GM10266 (cell line): ENCODE results near the gene BAG3.

ENCODE experiments used
- DNase-seq: peaks from one replicate; pipeline ENCODE4 v3.0.0; 2012; ENCODE audit errors: extremely low spot score
- TF ChIP-seq, protein P1 (sequence below): IDR thresholded peaks from 2 replicates; pipeline ENCODE4 v1.5.1; 2012; ENCODE audit warnings: mild to moderate bottlenecking, low read depth; ENCODE audit not compliant: control insufficient read depth, insufficient read depth; ENCODE audit errors: missing control alignments

BAG3 gene

DNA sequence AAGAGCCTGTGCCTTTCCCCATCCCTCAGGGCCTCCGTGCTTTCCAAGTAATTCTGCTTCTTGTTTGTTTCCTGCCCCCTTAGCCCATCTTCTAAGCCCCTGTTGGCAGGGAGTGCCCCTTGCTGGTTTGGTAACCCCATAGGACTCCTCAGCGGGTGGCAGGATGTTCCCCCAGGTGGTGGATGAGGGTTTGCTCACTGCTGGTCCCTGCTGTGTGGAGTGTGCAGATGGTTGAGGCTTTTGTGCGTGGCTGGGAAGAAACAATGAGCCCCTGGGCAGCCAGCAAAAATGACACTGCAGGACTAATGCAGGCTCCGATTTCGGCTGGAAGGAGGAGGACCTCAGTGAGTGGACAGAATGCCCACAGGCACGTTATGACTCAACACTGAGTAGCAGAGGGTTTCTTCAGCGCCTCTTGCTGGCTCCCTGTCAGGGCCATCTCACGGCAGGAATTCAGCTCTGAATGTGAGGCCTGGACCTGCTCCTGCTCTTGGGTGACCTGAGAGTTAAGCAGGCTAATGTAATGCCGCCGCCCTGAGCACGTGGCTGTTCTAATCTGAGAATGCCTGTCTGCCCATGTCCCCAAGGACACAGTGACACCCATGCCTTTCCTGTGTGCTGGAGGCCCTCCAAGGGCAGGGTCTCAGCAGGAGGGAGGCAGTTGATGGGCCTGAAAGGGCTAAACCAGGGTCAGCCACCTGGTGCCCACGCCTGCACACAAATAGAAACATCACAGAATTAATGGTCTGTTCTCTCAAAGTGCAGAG is 16.6 kb downstream of the BAG3 start:
- TF ChIP-seq, protein P1, sequence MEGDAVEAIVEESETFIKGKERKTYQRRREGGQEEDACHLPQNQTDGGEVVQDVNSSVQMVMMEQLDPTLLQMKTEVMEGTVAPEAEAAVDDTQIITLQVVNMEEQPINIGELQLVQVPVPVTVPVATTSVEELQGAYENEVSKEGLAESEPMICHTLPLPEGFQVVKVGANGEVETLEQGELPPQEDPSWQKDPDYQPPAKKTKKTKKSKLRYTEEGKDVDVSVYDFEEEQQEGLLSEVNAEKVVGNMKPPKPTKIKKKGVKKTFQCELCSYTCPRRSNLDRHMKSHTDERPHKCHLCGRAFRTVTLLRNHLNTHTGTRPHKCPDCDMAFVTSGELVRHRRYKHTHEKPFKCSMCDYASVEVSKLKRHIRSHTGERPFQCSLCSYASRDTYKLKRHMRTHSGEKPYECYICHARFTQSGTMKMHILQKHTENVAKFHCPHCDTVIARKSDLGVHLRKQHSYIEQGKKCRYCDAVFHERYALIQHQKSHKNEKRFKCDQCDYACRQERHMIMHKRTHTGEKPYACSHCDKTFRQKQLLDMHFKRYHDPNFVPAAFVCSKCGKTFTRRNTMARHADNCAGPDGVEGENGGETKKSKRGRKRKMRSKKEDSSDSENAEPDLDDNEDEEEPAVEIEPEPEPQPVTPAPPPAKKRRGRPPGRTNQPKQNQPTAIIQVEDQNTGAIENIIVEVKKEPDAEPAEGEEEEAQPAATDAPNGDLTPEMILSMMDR: no peak
- no peak for DNase-seq

DNA sequence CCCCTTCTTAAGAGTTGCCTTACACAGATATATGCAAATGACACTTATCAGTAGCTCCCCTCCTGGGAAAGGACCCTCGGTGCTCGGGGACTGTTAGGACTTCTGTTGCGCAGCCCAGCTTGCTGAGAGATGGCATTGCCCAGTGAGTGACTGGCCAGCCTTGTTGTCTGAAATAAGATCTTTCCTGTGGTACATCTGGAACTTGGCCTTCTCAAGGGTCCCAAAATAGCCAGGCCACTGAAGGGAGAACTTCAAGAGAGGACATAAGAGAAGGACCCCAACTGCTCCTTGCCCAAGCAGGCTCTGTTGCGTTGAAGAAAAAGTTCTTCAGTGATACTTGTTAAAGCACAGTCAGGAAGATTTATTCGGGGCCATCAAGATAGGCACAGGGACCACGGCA is 17.3 kb downstream of the BAG3 start:
- no peak for DNase-seq
- TF ChIP-seq, protein P1: no peak

DNA sequence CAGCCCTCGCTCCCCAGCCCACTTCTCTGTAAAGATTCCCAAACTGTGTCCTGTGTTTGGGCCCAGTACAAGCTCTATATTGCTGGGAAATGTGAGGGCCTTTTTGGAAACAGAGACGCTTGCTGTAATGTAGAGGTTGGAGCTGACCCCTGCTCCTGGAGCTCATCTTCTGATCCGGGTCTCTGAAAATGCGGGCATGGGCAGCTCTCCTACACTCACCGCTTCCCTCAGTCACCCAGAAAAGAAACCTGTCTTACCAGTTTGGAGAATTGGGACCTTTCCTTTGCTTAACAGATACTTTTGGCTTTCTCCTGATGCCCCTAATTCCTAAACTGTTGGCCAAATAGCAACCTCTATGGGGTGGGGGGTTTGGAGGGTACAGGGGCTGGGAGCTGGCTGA is 18.2 kb downstream of the BAG3 start:
- DNase-seq: no peak
- TF ChIP-seq, protein P1: no peak

DNA sequence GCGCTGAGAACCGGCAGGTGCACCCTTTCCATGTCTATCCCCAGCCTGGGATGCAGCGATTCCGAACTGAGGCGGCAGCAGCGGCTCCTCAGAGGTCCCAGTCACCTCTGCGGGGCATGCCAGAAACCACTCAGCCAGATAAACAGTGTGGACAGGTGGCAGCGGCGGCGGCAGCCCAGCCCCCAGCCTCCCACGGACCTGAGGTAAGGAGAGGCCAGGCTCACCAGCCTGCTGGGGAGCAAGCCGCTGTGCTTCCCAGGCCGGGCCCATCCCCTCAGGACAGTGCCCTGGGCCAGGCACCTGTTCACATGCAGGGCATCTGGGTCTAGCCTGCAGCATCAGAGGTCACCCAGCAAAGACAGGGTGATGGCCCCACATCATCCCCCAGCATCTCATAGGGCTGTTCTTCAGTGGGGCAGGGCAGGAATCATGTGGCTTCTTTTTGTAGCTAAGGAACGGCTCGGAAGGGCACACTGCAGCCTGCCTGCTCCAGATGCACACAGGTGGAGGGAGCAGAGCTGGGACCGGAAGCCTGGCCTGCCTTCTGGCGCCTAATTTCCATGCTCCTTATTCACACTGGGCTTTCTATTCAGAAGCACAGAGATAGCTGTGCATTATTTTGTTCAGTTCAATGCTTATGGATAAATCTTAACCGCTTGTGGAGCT is 18.9 kb downstream of the BAG3 start:
- DNase-seq: no peak

DNA sequence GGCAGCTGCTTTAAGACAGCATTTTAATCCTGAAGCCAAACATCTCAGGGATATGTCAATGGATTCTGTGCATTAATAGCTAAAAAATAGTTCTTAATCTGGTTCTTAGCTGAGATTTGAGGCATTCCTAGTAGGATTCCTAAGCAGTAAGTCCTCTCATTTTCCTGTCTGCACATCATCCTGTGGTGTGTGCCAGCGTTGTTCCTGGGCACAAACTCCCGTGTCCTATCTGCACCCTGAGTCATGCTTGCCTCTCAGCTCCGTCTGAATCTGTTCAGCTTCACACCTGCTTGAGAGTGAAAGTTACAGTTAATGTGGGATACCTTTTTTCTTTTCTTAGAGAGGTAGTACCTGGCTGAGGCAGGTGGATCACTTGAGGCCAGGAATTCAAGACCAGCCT is 19.5 kb downstream of the BAG3 start:
- DNase-seq: no peak

More for the DNA sequence above, 18.9 kb downstream of the BAG3 start:
- TF ChIP-seq, protein P1: no peak

DNA sequence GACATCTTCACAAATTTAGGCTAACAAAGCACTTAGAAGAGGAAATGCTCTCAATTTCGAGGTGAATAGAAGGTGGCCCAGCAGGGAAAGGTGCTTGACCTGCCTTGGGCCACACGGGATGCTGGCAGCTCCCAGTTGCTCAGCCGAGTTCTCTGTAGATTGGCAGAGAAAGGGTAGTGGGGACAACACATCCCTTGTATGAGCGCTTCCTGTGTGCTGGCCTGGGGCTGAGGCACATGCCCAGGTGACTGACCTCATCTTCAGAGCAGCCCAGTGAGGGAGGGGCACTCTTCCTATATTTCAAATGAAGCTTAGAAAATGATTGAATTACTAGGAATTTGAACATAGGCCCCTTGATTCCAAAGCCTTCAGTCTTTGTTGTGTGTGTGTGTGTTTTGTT is 20.2 kb downstream of the BAG3 start:
- TF ChIP-seq, protein P1: no peak
- DNase-seq: no peak

More for the DNA sequence above, 19.5 kb downstream of the BAG3 start:
- TF ChIP-seq, protein P1: no peak

DNA sequence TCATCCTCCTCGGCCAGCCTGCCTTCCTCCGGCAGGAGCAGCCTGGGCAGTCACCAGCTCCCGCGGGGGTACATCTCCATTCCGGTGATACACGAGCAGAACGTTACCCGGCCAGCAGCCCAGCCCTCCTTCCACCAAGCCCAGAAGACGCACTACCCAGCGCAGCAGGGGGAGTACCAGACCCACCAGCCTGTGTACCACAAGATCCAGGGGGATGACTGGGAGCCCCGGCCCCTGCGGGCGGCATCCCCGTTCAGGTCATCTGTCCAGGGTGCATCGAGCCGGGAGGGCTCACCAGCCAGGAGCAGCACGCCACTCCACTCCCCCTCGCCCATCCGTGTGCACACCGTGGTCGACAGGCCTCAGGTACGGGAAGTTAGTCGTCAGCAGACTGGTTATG is 21.1 kb downstream of the BAG3 start:
- no peak for DNase-seq
- TF ChIP-seq, protein P1: no peak
